Measurements from ENCODE around the gene KRTAP10-10.

KRTAP10-10 gene

GRCh38 chr21:44686000-44686781, 49.0 kb downstream of the KRTAP10-10 start:
- DNase-seq, result no peak

- DNase-seq, result no peak
These were observed 49.8 kb downstream of the KRTAP10-10 start for GRCh38 chr21:44686843-44687561.

GRCh38 chr21:44687671-44688070, 50.5 kb downstream of the KRTAP10-10 start:
- no peak for DNase-seq

All from activated T-cell treated with anti-CD3 and anti-CD28 coated beads, Interleukin-2, amount 50 U/mL, for 48 hours (primary cell).